Activated CD8-positive, alpha-beta memory T cell treated with anti-CD3 and anti-CD28 coated beads for 4 hours (primary cell): ENCODE measurements around the gene MEGF11.

ENCODE experiments used
- DNase-seq, 2 donors: peaks; one replicate each; pipeline ENCODE4 v3.0.0-alpha.2; 2020; ENCODE audit warnings: low read depth in 2 of 2

MEGF11 gene

DNA sequence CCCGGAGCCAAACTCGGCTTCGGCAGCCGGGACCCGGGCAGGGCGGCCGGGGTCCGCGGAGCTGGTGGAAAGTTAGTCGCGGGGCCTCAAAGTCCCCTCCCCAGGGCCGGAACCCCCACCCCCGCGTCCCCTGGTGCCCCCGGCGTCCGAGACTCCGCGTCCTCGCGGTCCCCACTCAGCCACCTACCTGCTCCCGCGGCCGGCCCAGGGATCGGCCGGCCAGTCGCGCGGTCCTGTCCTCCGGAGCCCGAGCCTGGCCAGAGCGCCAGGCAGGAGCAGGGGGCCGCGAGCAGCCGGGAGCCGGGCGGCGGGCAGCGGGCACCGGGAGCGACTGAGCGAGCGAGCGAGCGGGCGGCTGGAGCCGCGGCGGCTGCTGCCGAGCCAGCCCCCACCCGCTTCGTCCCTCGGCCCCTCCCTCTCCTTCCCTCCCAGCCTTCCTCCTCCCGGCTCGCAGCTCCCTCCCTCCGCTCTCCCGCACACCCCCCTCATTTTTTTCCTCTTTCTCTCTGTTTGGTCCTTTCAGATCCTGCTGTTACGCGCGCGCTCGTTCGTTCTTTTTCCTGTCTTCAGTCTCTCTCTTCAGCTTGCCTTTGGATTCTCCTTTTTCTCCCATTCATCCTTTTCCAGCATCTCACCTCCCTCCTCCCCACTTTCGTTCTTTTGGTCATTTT, at the start of gene MEGF11:
MEGF11 (minus strand) TSS at position 333 of the 671 bp plus-strand sequence. CDS start 125,347 bp downstream, outside the sequence.
- no peak for DNase-seq

DNA sequence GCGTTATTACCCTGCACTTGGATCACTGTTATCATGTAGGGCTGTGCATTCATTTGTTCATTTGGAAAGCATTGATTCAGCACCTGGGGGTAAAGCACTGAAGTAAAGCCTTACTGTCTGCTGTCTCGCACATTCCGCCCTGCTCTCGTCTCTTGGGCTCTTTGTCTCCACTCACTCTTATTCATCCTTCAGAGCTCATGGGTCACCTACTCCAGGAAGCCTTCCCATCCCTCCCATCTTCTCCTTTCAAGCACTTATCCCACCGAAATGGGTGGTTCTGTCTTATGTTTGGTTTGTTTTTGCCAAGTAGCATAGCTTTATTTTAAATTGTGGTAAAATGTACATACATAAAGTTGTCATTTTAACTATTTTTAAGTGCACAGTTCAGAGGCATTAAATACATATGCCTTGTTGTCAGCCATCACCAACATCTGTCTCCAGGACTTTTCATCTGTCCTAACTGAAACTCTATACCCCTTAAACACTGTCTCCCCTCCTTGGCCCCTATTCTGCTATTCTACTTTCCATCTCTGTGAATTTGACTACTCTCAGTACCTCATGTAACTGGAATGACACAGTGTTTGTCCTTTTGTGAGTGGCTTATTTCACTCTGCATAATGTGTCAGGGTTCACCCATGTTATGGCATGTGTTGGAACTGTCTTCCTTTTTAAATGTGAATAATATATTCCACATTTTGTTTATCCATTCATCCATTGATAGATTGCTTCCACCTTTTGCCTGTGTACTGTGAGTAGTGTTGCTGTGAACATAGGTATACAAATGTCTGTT, 49.1 kb upstream of the MEGF11 start:
- no peak for DNase-seq

DNA sequence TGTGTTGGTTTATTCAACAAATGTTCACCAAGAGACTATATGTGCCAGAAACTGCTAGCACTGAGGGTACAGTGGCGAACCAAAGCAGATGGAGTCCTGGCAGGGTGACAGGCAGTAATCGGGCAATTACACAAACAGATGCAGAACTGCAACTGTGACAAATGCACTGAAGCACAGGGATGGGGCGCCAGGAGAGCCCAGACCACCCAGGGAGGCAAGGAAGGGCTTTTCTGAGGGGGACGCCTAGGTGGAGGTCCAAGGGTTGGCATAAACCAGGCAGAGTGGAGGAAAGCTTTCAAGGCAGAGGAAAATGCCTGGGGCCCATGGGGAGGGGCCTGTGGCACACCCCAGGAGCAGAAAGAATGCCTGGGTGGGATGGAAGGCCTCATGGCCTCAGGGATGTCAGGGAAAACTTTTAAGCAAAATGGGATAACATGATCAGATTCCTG, 45.3 kb upstream of the MEGF11 start:
- no peak for DNase-seq

- no peak for DNase-seq
Observed at GRCh38 chr15:66296186-66296585, 42.6 kb upstream of the MEGF11 start.

DNA sequence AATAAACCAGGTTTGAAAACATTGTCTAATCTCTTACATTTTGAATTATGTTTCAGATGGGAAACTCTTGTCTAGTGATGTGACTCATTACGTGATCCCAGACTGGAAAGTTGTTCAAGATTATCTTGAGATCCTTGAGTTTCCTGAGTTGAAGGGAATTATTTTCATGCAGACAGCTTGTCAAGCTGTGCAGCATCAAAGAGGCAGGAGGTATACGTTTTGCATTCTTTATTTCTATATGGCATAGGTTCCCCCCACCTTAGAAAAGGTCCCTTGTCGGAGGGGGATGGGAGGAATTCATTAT, 41.3 kb upstream of the MEGF11 start:
- no peak for DNase-seq

DNA sequence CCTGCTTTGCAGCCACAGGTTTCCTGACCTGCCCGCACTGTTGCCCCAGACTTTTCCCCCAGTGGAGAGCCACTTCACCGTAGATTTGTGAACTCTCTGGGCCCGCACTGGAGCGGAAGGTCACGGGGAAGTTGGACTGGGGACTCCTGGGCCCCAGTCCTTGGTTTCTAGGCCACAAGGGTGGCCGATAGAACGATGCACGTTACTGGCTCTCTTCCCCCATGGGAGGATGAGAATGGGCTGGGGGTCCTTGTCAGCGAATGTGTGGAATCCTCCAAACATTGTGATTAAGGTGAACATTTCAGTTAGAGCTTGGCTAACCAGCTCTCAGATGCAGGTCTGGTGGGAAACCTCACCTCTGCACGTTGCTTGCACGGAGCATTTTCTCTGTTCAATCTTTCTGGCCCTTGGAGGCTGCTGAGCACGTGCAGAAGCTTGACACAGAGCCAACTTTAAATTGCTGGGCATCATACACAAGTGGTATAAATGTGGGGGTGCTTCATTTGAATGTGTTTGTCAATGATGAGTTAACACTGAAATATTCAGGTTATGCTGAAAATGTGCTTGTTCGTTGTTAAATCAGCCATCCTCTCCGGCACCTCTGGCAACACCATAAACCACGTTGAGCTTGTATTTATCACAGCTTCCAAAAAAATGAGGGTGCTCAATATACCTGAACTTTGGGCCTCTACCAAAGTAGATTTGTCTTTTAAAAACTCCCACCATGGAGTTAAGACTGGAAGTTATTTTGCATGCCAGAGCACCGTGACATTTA, 40.8 kb upstream of the MEGF11 start:
- no peak for DNase-seq

DNA sequence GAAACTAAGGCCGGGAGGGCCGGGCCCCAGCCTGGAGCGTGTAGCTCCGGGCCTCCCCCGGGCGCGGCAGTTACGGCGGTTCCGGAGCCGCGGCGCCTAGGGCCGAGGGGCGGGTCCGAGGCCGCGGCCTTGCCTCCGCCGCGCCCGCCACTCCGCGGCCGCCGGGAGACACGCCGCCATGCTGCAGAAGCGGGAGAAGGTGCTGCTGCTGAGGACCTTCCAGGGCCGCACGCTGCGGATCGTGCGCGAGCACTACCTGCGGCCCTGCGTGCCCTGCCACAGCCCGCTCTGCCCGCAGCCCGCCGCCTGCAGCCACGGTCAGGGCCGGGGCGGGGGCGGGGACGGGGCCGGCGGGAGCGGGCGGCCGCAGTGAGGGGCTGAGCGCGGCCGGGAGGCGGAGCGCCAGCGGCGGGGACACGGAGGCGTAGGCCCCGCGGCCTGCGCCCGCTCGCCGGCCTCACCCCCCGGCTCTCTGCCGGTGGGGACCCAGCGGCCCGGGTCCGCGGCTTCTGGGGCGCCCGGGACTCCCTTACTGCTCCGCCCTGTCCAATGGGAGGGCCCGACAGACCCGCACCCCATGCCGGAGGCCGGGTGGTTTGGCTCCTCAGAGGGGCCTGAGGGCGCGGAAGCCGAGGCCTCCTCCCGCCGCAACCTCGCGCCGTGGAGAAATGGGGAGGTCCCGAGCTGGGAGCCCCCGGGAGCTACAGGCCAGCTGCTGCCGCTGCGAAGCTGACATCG, 40.0 kb upstream of the MEGF11 start, which contains the start of gene DIS3L:
DIS3L (plus strand) TSS at position 150 of the 738 bp plus-strand sequence; CDS start at position 179, 29 bp downstream.
- DNase-seq: peak; percentile 18 to 23

DNA sequence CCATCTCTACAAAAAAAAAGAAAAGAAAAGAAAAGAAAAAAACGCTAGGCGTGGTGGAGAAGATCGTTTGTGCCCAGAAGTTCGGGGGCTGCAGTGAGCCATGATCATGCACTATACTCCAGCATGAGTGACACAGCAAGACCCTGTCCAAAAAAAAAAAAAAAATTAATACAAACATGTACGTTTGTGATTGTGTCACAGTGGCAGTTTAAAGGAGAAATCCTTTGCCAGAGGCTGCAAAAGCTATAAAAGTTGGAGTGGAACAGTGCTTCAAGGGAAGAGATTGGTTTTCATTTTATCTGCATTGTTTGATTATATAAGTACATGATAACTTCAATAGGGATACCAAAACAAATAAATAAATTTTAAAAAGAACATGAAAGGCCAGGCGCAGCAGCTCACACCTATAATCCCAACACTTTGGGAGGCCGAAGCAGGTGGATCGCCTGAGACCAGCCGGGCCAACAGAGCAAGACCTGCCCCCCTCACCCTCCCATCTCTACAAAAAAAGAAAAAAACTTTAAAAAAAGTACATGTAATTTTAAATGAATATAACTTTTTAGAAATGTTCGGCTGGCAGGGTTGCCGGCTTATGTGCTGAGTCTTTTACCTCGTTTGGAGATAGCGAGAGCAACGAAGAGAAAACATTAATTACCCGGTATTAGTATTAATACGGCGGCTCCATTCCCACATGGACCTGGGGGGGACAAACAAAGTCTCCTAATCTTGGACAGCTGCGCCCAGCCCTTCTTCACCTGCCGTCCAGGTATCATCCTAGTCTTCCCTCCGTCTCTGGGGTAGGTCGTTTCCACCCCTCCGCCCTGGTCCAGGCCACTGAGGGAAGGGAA, 39.2 kb upstream of the MEGF11 start:
- no peak for DNase-seq

DNA sequence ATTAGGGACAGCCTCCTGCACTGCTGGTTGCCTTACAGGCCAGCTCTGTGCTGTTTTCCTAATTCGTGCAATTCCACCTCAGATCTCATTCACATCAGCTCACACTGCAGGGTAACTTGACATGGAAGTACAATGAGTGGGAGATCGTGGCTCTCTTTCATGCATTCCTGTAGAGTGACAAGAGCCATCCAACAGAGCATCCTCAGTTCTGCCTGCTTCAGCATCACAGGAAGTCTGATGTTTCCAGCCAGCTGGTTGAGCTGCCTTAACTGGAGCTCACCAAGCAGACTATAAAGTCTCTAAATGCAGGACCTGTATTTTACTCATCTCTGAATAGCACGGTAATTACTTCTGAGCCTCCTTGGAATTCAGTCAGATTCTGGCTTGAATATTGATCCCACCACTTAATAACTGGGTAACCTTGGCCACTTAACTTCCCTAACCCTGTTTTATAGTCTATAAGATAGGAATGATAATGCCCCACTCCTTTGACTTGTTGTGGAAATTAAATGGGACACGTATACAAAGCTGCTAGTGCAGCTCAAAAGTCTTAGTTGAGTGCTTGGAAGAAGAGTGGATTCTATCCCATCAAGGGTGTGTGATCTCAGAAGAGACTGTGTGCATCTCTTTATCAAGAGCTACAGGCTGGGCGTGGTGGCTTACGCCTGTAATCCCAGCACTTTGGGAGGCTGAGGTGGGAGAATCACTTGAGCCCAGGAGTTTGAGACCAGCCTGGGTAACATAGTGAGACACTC, 38.4 kb upstream of the MEGF11 start:
- DNase-seq: no peak

DNA sequence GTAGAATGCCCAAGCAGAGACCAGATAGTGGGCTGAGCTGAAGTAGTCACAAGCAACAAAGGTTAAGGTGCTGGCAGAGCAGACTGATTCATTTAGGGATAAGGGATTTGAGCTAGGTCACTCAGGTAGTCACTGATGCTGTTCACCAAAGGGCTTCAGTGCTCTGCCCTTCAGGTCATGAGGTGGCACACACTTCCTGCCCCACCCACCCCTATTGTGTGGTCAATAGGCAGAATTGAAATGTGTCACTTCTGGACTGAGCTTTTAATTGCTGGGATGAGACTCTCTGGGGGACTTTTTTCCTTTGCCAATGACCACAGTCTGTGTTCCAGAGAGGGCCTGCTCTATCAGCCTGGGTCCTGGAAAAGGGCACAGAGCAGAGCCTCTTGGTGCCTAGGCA, 37.0 kb upstream of the MEGF11 start:
- DNase-seq: no peak

DNA sequence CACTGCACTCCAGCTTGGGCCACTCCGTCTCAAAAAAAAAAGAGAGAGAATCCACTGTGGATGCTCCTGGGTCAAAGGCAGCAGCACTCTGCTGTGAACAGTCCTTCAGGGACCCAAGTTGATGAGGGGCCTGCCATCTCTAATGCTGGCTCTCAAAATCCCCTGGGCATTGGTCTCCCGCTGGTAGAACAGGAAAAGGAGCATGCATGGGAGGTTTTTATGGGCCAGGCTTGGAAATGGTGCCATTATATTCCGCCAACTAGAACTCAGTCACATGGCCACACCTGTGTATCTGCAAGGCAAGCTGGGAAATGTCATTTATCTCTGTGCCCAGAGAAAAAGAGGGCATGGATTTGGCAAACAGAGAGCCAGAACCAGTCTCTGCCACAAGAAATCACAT, 36.5 kb upstream of the MEGF11 start:
- no peak for DNase-seq

- no peak for DNase-seq
Observed at GRCh38 chr15:66288551-66289185, 35.1 kb upstream of the MEGF11 start.

GRCh38 chr15:66288093-66288492, 34.5 kb upstream of the MEGF11 start:
- no peak for DNase-seq

GRCh38 chr15:66287461-66288057, 34.0 kb upstream of the MEGF11 start:
- DNase-seq: no peak

- no peak for DNase-seq
Observed at GRCh38 chr15:66285533-66286280, 32.2 kb upstream of the MEGF11 start.

DNA sequence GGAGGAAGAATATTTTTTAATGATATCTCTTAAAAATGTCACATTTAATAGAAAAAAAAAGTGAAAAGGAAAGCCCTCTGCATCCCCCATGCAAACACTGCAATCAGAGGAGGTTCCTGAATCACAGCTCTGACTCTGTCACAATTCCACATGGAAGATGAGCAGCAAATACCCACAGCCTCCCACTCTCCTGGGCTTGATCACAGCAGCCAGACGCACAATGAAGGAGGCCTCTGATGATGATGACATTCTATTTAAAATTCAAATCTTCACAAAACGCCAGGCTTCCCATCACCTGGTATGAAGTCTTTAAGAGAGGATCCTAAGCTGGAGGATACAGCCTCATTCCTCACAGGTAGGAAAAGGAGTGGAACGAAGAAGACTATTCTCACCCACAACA, 30.7 kb upstream of the MEGF11 start:
- no peak for DNase-seq

GRCh38 chr15:66278671-66279070, 25.1 kb upstream of the MEGF11 start:
- DNase-seq: no peak

DNA sequence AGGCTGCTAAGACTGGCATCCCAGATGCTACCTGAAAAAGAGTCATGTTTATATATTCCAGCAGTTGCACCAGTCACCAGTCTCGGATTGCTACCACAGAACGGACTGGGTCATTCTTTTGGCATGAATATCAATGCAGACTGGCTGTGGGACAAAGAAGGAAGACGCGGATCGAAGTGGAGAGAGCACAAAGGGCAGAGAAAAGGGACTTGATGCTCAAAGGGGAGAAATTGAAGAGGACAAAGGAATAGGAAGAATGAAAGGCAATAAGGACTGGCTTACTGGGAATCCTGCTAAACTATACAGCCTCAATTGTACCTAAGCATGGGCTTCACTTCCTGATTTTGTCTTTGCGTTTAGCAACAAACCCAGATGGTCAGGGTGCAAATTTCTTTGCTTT, 24.5 kb upstream of the MEGF11 start:
- DNase-seq: no peak

DNA sequence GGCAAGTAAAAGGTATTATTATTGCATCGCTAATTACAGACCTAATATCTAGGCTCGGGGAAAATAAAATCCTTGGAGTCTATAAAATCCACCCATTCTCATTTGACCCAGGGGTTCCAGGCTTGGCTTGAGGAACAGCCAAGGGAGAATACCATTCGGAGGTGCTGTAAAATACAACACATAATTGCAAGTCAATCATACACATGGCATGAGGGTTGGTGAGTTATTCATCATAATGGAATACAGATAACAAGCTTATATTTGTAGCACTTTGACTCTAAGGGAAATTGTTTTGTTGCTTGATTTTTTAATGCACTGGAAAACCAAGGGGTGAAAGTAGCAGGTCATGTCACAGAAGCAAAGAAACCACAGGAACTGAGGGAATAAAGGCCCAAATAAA, 23.0 kb upstream of the MEGF11 start:
- no peak for DNase-seq
